ENCODE data around the gene KIF1B. TPM values are rescaled to one million over a fixed set of nuclear protein-coding genes. Genes with fewer than 3 reads are reported as not detected.

KIF1B gene
- total and polyA plus RNA-seq, 9 of the 15 experiments (the other 6 are each of a cell fraction or from before 2014, with no cell fraction given) = 2.8 to 19.8 (median 11.9) TPM

DNA sequence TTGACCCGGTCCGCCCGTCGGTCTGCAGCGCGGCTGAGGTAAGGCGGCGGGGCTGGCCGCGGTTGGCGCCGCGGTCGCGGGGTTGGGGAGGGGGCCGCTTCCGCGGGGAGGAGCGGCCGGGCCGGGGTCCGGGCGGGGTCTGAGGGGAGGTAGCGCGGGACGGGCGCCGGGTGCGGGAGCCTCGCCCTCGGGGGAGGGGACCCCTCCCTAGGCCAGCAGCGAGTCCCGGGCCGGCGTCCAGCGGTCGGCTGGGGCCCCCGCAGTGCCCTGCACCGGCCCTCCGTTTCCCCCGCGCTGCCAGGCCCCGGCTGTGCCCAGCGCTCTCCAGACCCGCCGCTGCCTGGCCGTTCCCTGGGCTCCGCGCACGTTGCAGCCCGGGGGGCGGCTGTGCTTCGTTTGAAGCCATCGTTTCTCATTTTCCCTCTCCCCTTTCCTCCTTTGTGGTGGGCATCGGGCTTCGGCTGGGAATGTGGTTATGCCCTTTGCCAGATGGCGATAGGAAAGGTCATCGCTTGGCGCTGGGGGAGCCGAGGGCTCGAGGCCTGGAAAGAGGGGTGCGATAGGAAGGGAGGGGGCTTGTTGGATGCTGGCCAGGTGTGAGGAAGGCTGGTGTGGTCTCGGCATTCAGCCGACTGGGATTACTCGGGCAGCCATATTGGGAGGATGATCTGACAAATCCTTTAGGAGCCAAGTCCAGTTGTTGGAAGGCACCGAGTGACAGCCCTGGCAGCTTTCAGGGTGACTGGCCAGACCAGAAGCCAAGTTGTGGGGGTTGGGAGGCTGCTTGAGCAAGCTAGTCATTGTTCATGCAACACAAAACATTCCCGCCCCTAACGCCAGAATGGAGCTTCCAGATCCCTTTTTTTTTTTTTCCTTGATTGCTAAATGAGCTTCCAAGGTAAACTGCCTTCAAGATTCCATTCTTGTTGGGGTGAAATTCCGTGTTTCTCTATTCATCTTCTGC lies 753 bp downstream of the KIF1B start (continued):
- TF ChIP-seq, protein P1, sequence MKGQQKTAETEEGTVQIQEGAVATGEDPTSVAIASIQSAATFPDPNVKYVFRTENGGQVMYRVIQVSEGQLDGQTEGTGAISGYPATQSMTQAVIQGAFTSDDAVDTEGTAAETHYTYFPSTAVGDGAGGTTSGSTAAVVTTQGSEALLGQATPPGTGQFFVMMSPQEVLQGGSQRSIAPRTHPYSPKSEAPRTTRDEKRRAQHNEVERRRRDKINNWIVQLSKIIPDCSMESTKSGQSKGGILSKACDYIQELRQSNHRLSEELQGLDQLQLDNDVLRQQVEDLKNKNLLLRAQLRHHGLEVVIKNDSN (CRISPR knock-in tag; IDR thresholded peaks at IDR 0.05) = no peak; the same call in 1 of the 2 replicates
- TF ChIP-seq NCOR1 (IDR thresholded peaks at IDR 0.05) (no peak), CEBPG (CRISPR knock-in tag; IDR thresholded peaks at IDR 0.05) (no peak), CEBPG (tag; conservative IDR thresholded peaks at IDR 0.05 in 1 of 2, IDR thresholded peaks at IDR 0.05 in 1 of 2) (peak in 1 of 2 experiments; percentile 26; a peak in 1 of 4 replicates), ZNF41 (CRISPR knock-in tag; conservative IDR thresholded peaks at IDR 0.05) (no peak), MED1 (CRISPR knock-in tag; IDR thresholded peaks at IDR 0.05; ENCODE audit: borderline replicate concordance) (no peak), ZNF696 (CRISPR knock-in tag; conservative IDR thresholded peaks at IDR 0.05) (no peak), KAT7 (CRISPR knock-in tag; IDR thresholded peaks at IDR 0.05; ENCODE audit: borderline replicate concordance) (no peak), ZNF324 (CRISPR knock-in tag; IDR thresholded peaks at IDR 0.05) (no peak), BCOR (IDR thresholded peaks at IDR 0.05) (peak; percentile 7; the same call in 1 of the 2 replicates)
- TF ChIP-seq, protein P2, sequence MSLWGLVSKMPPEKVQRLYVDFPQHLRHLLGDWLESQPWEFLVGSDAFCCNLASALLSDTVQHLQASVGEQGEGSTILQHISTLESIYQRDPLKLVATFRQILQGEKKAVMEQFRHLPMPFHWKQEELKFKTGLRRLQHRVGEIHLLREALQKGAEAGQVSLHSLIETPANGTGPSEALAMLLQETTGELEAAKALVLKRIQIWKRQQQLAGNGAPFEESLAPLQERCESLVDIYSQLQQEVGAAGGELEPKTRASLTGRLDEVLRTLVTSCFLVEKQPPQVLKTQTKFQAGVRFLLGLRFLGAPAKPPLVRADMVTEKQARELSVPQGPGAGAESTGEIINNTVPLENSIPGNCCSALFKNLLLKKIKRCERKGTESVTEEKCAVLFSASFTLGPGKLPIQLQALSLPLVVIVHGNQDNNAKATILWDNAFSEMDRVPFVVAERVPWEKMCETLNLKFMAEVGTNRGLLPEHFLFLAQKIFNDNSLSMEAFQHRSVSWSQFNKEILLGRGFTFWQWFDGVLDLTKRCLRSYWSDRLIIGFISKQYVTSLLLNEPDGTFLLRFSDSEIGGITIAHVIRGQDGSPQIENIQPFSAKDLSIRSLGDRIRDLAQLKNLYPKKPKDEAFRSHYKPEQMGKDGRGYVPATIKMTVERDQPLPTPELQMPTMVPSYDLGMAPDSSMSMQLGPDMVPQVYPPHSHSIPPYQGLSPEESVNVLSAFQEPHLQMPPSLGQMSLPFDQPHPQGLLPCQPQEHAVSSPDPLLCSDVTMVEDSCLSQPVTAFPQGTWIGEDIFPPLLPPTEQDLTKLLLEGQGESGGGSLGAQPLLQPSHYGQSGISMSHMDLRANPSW (CRISPR knock-in tag; IDR thresholded peaks at IDR 0.05) = no peak
- TF ChIP-seq, protein P3, sequence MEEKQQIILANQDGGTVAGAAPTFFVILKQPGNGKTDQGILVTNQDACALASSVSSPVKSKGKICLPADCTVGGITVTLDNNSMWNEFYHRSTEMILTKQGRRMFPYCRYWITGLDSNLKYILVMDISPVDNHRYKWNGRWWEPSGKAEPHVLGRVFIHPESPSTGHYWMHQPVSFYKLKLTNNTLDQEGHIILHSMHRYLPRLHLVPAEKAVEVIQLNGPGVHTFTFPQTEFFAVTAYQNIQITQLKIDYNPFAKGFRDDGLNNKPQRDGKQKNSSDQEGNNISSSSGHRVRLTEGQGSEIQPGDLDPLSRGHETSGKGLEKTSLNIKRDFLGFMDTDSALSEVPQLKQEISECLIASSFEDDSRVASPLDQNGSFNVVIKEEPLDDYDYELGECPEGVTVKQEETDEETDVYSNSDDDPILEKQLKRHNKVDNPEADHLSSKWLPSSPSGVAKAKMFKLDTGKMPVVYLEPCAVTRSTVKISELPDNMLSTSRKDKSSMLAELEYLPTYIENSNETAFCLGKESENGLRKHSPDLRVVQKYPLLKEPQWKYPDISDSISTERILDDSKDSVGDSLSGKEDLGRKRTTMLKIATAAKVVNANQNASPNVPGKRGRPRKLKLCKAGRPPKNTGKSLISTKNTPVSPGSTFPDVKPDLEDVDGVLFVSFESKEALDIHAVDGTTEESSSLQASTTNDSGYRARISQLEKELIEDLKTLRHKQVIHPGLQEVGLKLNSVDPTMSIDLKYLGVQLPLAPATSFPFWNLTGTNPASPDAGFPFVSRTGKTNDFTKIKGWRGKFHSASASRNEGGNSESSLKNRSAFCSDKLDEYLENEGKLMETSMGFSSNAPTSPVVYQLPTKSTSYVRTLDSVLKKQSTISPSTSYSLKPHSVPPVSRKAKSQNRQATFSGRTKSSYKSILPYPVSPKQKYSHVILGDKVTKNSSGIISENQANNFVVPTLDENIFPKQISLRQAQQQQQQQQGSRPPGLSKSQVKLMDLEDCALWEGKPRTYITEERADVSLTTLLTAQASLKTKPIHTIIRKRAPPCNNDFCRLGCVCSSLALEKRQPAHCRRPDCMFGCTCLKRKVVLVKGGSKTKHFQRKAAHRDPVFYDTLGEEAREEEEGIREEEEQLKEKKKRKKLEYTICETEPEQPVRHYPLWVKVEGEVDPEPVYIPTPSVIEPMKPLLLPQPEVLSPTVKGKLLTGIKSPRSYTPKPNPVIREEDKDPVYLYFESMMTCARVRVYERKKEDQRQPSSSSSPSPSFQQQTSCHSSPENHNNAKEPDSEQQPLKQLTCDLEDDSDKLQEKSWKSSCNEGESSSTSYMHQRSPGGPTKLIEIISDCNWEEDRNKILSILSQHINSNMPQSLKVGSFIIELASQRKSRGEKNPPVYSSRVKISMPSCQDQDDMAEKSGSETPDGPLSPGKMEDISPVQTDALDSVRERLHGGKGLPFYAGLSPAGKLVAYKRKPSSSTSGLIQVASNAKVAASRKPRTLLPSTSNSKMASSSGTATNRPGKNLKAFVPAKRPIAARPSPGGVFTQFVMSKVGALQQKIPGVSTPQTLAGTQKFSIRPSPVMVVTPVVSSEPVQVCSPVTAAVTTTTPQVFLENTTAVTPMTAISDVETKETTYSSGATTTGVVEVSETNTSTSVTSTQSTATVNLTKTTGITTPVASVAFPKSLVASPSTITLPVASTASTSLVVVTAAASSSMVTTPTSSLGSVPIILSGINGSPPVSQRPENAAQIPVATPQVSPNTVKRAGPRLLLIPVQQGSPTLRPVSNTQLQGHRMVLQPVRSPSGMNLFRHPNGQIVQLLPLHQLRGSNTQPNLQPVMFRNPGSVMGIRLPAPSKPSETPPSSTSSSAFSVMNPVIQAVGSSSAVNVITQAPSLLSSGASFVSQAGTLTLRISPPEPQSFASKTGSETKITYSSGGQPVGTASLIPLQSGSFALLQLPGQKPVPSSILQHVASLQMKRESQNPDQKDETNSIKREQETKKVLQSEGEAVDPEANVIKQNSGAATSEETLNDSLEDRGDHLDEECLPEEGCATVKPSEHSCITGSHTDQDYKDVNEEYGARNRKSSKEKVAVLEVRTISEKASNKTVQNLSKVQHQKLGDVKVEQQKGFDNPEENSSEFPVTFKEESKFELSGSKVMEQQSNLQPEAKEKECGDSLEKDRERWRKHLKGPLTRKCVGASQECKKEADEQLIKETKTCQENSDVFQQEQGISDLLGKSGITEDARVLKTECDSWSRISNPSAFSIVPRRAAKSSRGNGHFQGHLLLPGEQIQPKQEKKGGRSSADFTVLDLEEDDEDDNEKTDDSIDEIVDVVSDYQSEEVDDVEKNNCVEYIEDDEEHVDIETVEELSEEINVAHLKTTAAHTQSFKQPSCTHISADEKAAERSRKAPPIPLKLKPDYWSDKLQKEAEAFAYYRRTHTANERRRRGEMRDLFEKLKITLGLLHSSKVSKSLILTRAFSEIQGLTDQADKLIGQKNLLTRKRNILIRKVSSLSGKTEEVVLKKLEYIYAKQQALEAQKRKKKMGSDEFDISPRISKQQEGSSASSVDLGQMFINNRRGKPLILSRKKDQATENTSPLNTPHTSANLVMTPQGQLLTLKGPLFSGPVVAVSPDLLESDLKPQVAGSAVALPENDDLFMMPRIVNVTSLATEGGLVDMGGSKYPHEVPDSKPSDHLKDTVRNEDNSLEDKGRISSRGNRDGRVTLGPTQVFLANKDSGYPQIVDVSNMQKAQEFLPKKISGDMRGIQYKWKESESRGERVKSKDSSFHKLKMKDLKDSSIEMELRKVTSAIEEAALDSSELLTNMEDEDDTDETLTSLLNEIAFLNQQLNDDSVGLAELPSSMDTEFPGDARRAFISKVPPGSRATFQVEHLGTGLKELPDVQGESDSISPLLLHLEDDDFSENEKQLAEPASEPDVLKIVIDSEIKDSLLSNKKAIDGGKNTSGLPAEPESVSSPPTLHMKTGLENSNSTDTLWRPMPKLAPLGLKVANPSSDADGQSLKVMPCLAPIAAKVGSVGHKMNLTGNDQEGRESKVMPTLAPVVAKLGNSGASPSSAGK (IDR thresholded peaks at IDR 0.05) = peak; percentile 43; the same call in 1 of the 2 replicates
